PC-3 (cell line): ENCODE measurements around the gene ACSL6. TPM values are rescaled to one million over a fixed set of nuclear protein-coding genes. Genes with fewer than 3 reads are reported as not detected.

ENCODE experiments used
- ATAC-seq: fragments of 200-7000 bp; cut with Tn5 transposase; 2 replicates; pipeline ENCODE4 v1.9.1; 2020; ENCODE audit warnings: mild to moderate bottlenecking, moderate library complexity
- BruUV-seq: library from RNA; stranded (reverse); fragments of 400-500 nt; replicated peaks from 2 replicates; lab custom pipeline; 2021; lab: Mats Ljungman, UMichigan
- CTCF ChIA-PET: fragments of 300-600 bp; sonication (Branson Sonifier 250); formaldehyde crosslinking; loops from one replicate; lab custom pipeline; 2022; ENCODE audit warnings: antibody characterized with exemption; lab: Charles Lee
- POLR2A ChIA-PET: fragments of 300-600 bp; sonication (Branson Sonifier 250); formaldehyde crosslinking; loops from one replicate; lab custom pipeline; 2022; ENCODE audit warnings: antibody characterized with exemption; ENCODE audit not compliant: unreplicated experiment; lab: Charles Lee
- DNase-seq: peaks from one replicate; pipeline ENCODE4 v3.0.0-alpha.2; 2015
- H2AFZ ChIP-seq: fragments of 300-600 bp; sonication (generic); 2 replicates; pipeline ENCODE4 v1.6.0; 2016; ENCODE audit warnings: antibody characterized with exemption, low read length
- H3F3A ChIP-seq: fragments of 300-600 bp; sonication (generic); one replicate; pipeline ENCODE4 v1.6.0; 2017; ENCODE audit warnings: antibody characterized with exemption, low read length, control low read depth, mild to moderate bottlenecking; ENCODE audit not compliant: unreplicated experiment
- H3K27ac ChIP-seq: fragments of 300-600 bp; sonication (generic); 2 replicates; pipeline ENCODE4 v1.5.1; 2016; ENCODE audit warnings: mild to moderate bottlenecking, low read length
- H3K27me3 ChIP-seq: fragments of 300-600 bp; sonication (generic); 2 replicates; pipeline ENCODE4 v1.6.1; 2016; ENCODE audit warnings: low read length, mixed read lengths
- H3K36me3 ChIP-seq: fragments of 300-600 bp; sonication (generic); 2 replicates; pipeline ENCODE4 v1.6.1; 2016; ENCODE audit warnings: low read depth, mixed run types, low read length, mixed read lengths
- H3K4me1 ChIP-seq: fragments of 300-600 bp; sonication (generic); 2 replicates; pipeline ENCODE4 v1.5.1; 2016; ENCODE audit warnings: low read length; ENCODE audit not compliant: insufficient read depth
- H3K4me2 ChIP-seq: fragments of 300-600 bp; sonication (generic); 2 replicates; pipeline ENCODE4 v1.6.0; 2016; ENCODE audit warnings: low read length
- H3K4me3 ChIP-seq: fragments of 300-600 bp; sonication (generic); 2 replicates; pipeline ENCODE4 v1.5.1; 2016; ENCODE audit warnings: mild to moderate bottlenecking, low read length, mixed read lengths
- H3K79me2 ChIP-seq: fragments of 300-600 bp; sonication (generic); 2 replicates; pipeline ENCODE4 v1.6.1; 2017; ENCODE audit warnings: low read length, mixed read lengths
- H3K9ac ChIP-seq: fragments of 300-600 bp; sonication (generic); 2 replicates; pipeline ENCODE4 v1.6.0; 2016; ENCODE audit warnings: mild to moderate bottlenecking, low read length
- H3K9me2 ChIP-seq: fragments of 300-600 bp; sonication (generic); replicated peaks from 2 replicates; pipeline ENCODE4 v1.6.1; 2016; ENCODE audit warnings: mixed run types, low read length, mixed read lengths
- H3K9me3 ChIP-seq: fragments of 300-600 bp; sonication (generic); 2 replicates; pipeline ENCODE4 v1.6.1; 2016; ENCODE audit warnings: low read length, mixed read lengths
- H4K20me1 ChIP-seq: fragments of 300-600 bp; sonication (generic); 2 replicates; pipeline ENCODE4 v1.6.1; 2016; ENCODE audit warnings: low read length, mixed read lengths
- CTCF ChIP-seq: fragments of 300-600 bp; sonication (generic); conservative IDR thresholded peaks from 2 replicates; pipeline ENCODE4 v1.5.1; 2017; ENCODE audit warnings: antibody characterized with exemption, low read depth, mild to moderate bottlenecking, low read length
- EZH2 ChIP-seq: fragments of 300-600 bp; sonication (generic); IDR thresholded peaks from one replicate; pipeline ENCODE4 v1.6.1; 2017; ENCODE audit warnings: antibody characterized with exemption, mild to moderate bottlenecking, low read length; ENCODE audit not compliant: unreplicated experiment
- EZH2phosphoT487 ChIP-seq: fragments of 300-600 bp; sonication (generic); IDR thresholded peaks from 2 replicates; pipeline ENCODE4 v1.6.1; 2018; ENCODE audit warnings: mild to moderate bottlenecking, antibody characterized with exemption, low read length, borderline replicate concordance
- intact Hi-C: fragments of 100-400 bp; cut with micrococcal nuclease; formaldehyde crosslinking; loops from 2 replicates; pipeline ENCODE4 v1.9.0; 2023
- total RNA-seq: library from RNA; depleted of rRNA; stranded (reverse); fragments of >200 nt; gene quantifications from 2 replicates; pipeline ENCODE4 v1.2.3, GENCODE V29; 2014

The ACSL6 gene
- total RNA-seq, 1 experiment from 2014 or later, result 0.15 TPM

GRCh38 chr5:132008163-132008473, 3.3 kb downstream of the ACSL6 start:
- Histone ChIP-seq H3K36me3 (no peaks in the 10 kb centered on the region), H3K27me3 (no peaks in the 10 kb centered on the region), H3K27ac (no peak overlapping the region), H3K4me2 (no peak overlapping the region), H4K20me1 (no peaks in the 10 kb centered on the region), H3K79me2 (no peaks in the 10 kb centered on the region), H3F3A (no peaks in the 10 kb centered on the region), H3K9ac (no peak overlapping the region), H3K4me3 (no peak overlapping the region), H3K4me1 (no peaks in the 10 kb centered on the region), H2AFZ (no peak overlapping the region), H3K9me2 (no peaks in the 10 kb centered on the region), H3K9me3 (no peaks in the 10 kb centered on the region)
- ATAC-seq (no peak), DNase-seq (no peak)
- POLR2A ChIA-PET, result no interaction called here
- intact Hi-C loops, result loop anchor here (1.0 kb wide), 2 partner anchors 197 to 419 kb away; no protein-coding TSS in a partner anchor
- no TSS peak for BruUV-seq
- CTCF ChIA-PET, result interaction anchor here (1.2 to 2.4 kb wide), 2 partner anchors 198 to 419 kb away, joined by 5 to 13 read pairs; no protein-coding TSS in a partner anchor
- TF ChIP-seq EZH2phosphoT487, result no peak
- no peak for TF ChIP-seq EZH2
- peak; percentile 26; the same call in 1 of the 2 replicates for TF ChIP-seq CTCF

- Histone ChIP-seq H3F3A (no peaks in the 10 kb centered on the region), H3K4me3 (no peak overlapping the region), H3K4me2 (no peak overlapping the region), H2AFZ (no peak overlapping the region), H3K36me3 (no peaks in the 10 kb centered on the region), H4K20me1 (no peaks in the 10 kb centered on the region), H3K4me1 (no peaks in the 10 kb centered on the region), H3K79me2 (no peaks in the 10 kb centered on the region), H3K27ac (no peak overlapping the region), H3K9ac (no peak overlapping the region), H3K9me3 (no peaks in the 10 kb centered on the region), H3K9me2 (no peaks in the 10 kb centered on the region), H3K27me3 (no peaks in the 10 kb centered on the region)
- peak; percentile 78 for ATAC-seq
- DNase-seq, result peak; percentile 80
- BruUV-seq, result no TSS peak
- TF ChIP-seq EZH2 (no peak), EZH2phosphoT487 (no peak), CTCF (peak; percentile 79)
- POLR2A ChIA-PET, result no interaction called here
- intact Hi-C loops, result loop anchor here (1.0 kb wide), 2 partner anchors 196 to 418 kb away; no protein-coding TSS in a partner anchor
- CTCF ChIA-PET, result interaction anchor here (1.2 to 2.4 kb wide), 2 partner anchors 197 to 418 kb away, joined by 5 to 13 read pairs; no protein-coding TSS in a partner anchor
Observed at GRCh38 chr5:132007399-132008162, 3.9 kb downstream of the ACSL6 start.
